NCI-H526 treated with DMSO at 0.1 percent for 48 hours (cell line): ENCODE results near the gene DCN.

ENCODE experiments used
- DNase-seq: peaks from one replicate; lab custom pipeline; 2025; lab: John Stamatoyannopoulos, UW

The DCN gene

GRCh38 chr12:91138337-91138920, 44.2 kb downstream of the DCN start:
- no peak for DNase-seq

- no peak for DNase-seq
Observed at GRCh38 chr12:91133871-91134270, 48.7 kb downstream of the DCN start.

GRCh38 chr12:91129662-91130362, 52.8 kb downstream of the DCN start:
- no peak for DNase-seq

GRCh38 chr12:91127751-91128150, 54.9 kb downstream of the DCN start:
- no peak for DNase-seq

- no peak for DNase-seq
Observed at GRCh38 chr12:91127306-91127705, 55.3 kb downstream of the DCN start.

GRCh38 chr12:91126516-91126915, 56.1 kb downstream of the DCN start:
- DNase-seq: no peak

- no peak for DNase-seq
Observed at GRCh38 chr12:91123236-91123916, 59.2 kb downstream of the DCN start.

- no peak for DNase-seq
Observed at GRCh38 chr12:91120781-91121180, 61.8 kb downstream of the DCN start.

GRCh38 chr12:91119089-91119488, 63.5 kb downstream of the DCN start:
- no peak for DNase-seq

- no peak for DNase-seq
Observed at GRCh38 chr12:91113621-91114020, 69.0 kb downstream of the DCN start.

- DNase-seq: peak; percentile 3
Observed at GRCh38 chr12:91111366-91112325, 71.0 kb downstream of the DCN start, which contains the start of gene LUM. Gene LUM, minus strand, starts transcription at chr12:91111494. Its CDS starts 2,515 bp downstream, at chr12:91108979.

- DNase-seq: no peak
Observed at GRCh38 chr12:91110311-91110924, 72.2 kb downstream of the DCN start.

GRCh38 chr12:91109581-91110310, 72.9 kb downstream of the DCN start:
- DNase-seq: no peak

- peak; percentile 7 for DNase-seq
Observed at GRCh38 chr12:91109148-91109564, 73.5 kb downstream of the DCN start.

GRCh38 chr12:91108196-91108755, 74.3 kb downstream of the DCN start:
- no peak for DNase-seq

- DNase-seq: no peak
Observed at GRCh38 chr12:91106283-91106682, 76.3 kb downstream of the DCN start.

GRCh38 chr12:91105807-91106206, 76.8 kb downstream of the DCN start:
- no peak for DNase-seq

- no peak for DNase-seq
Observed at GRCh38 chr12:91104812-91105466, 77.7 kb downstream of the DCN start.

GRCh38 chr12:91103624-91104023, 79.0 kb downstream of the DCN start:
- peak; percentile 59 for DNase-seq

- DNase-seq: peak; percentile 87
Observed at GRCh38 chr12:91103101-91103500, 79.5 kb downstream of the DCN start.
